K562 (cell line): ENCODE measurements around the gene TGM1. TPM values are rescaled to one million over a fixed set of nuclear protein-coding genes. Genes with fewer than 3 reads are reported as not detected.

ENCODE experiments used
- CREB1 ChIP-seq, 2 experiments: sonication (generic) in 1 of 2; formaldehyde crosslinking in 1 of 2; IDR thresholded peaks; 2 replicates each; pipeline versions ENCODE4 v1.6.1 to v1.8.0; 2012 to 2022; ENCODE audit warnings: inconsistent platforms in 1 of 2, mild to moderate bottlenecking in 1 of 2, missing genetic modification reagents in 1 of 2, moderate library complexity in 1 of 2
- FOXJ3 ChIP-seq: sonication (generic); formaldehyde crosslinking; IDR thresholded peaks from 2 replicates; pipeline ENCODE4 v1.4.0; 2020; ENCODE audit warnings: mild to moderate bottlenecking, missing genetic modification reagents
- GMEB1 ChIP-seq: fragments of 250-450 bp; sonication (Bioruptor Pico); IDR thresholded peaks from 2 replicates; pipeline ENCODE4 v1.4.0; 2020; ENCODE audit warnings: mild to moderate bottlenecking
- HEY1 ChIP-seq: fragments of 250-450 bp; sonication (Bioruptor Pico); IDR thresholded peaks from 2 replicates; pipeline ENCODE4 v1.5.0; 2020; ENCODE audit warnings: mild to moderate bottlenecking, moderate library complexity, borderline replicate concordance
- ILF3 ChIP-seq: fragments of 450-650 bp; IDR thresholded peaks from 2 replicates; pipeline ENCODE4 v1.6.1; 2018; ENCODE audit warnings: antibody characterized with exemption, mild to moderate bottlenecking, moderate library complexity, borderline replicate concordance
- KLF13 ChIP-seq: fragments of 450-650 bp; IDR thresholded peaks from 2 replicates; pipeline ENCODE4 v1.6.1; 2016; ENCODE audit warnings: missing genetic modification characterization, low read depth, mild to moderate bottlenecking, missing compliant biosample characterization, moderate library complexity, borderline replicate concordance
- MED1 ChIP-seq: sonication (generic); formaldehyde crosslinking; IDR thresholded peaks from 2 replicates; pipeline ENCODE4 v1.8.1; 2023; ENCODE audit warnings: missing genetic modification reagents, borderline replicate concordance
- MYC ChIP-seq, 2 experiments: fragments of 250-450 bp in 1 of 2; sonication (Bioruptor Pico) in 1 of 2; IDR thresholded peaks; 2 replicates each; pipeline versions ENCODE4 v1.5.1 to v1.6.1; 2012 to 2021; ENCODE audit warnings: low read depth in 2 of 2, borderline replicate concordance in 1 of 2, improper control_type of control experiment in 1 of 2, low read length in 1 of 2, mild to moderate bottlenecking in 1 of 2, moderate library complexity in 1 of 2
- NCOA1 ChIP-seq: fragments of 450-650 bp; IDR thresholded peaks from 2 replicates; pipeline ENCODE4 v1.6.1; 2016; ENCODE audit warnings: low read depth
- RBFOX2 ChIP-seq: fragments of 200-400 bp; formaldehyde crosslinking; IDR thresholded peaks from 2 replicates; pipeline ENCODE4 v1.6.1; 2017; ENCODE audit warnings: low read depth, mild to moderate bottlenecking, low read length, moderate library complexity
- ZBTB12 ChIP-seq: fragments of 250-450 bp; sonication (Bioruptor Pico); IDR thresholded peaks from 2 replicates; pipeline ENCODE4 v1.4.0; 2020
- polyA plus RNA-seq, 8 experiments: library from polyadenylated mRNA; depleted of rRNA in 4 of 8; stranded (reverse) in 5 of 8; unstranded in 3 of 8; fragments of >200 nt; fragmentation: Nextera tagmentation in 2 of 8; fragmentation: Illumina TruSeq in 1 of 8; extraction: Ambion mirVana in 2 of 8; extraction: Trizol in 1 of 8; gene quantifications; 2 replicates each; pipeline versions ENCODE4 v1.2.1 to v1.2.3, GENCODE V29; 2011 to 2014; ENCODE audit warnings: inconsistent platforms in 1 of 8, missing spikeins in 1 of 8
- total RNA-seq, 7 experiments: library from RNA; depleted of rRNA in 6 of 7; stranded (reverse); fragments of >200 nt in 6 of 7; fragmentation: Illumina TruSeq in 2 of 7; extraction: Trizol in 2 of 7; gene quantifications; 2 replicates each; pipeline versions ENCODE4 v1.2.1 to v1.2.3, GENCODE V29; 2011 to 2021; ENCODE audit warnings: low replicate concordance in 1 of 7

The TGM1 gene
- total and polyA plus RNA-seq, 9 of the 15 experiments (the other 6 are each of a cell fraction or from before 2014, with no cell fraction given) = 0.13 to 4.4 (median 0.88) TPM

GRCh38 chr14:24271134-24271833, 8.3 kb upstream of the TGM1 start, which contains the start of gene RABGGTA (continued):
- TF ChIP-seq CREB1 (IDR thresholded peaks at IDR 0.05) (peak; percentile 64), CREB1 (CRISPR knock-in tag; IDR thresholded peaks at IDR 0.05) (peak; percentile 28; the same call in 1 of the 2 replicates), ZBTB12 (CRISPR knock-in tag) (no peak), FOXJ3 (no peak), ILF3 (no peak; the same call in 1 of the 2 replicates), HEY1 (CRISPR knock-in tag) (no peak), KLF13 (tag) (0 out of 2 replicates have a peak, but pooled peaks have one; percentile 54), MED1 (no peak), RBFOX2 (peak; percentile 91), MYC (IDR thresholded peaks at IDR 0.05; ENCODE audit: low read depth, low read length) (peak; percentile 87), MYC (CRISPR knock-in tag; IDR thresholded peaks at IDR 0.05; ENCODE audit: borderline replicate concordance, low read depth) (0 out of 2 replicates have a peak, but pooled peaks have one; percentile 23), NCOA1 (no peak), GMEB1 (CRISPR knock-in tag) (peak; percentile 85)
